Islet precursor cell (in vitro differentiated cells): ENCODE measurements around the gene PDCD1LG2.
"Not testable (repeated sequence)": the region's sequence is repeated elsewhere in the genome, so short reads cannot be mapped to it uniquely, and the experiment has no call there.

Experiments
- DNase-seq: peaks from one replicate; pipeline ENCODE4 v3.0.0-alpha.2; 2018

The PDCD1LG2 gene

GRCh38 chr9:5494765-5495164, 15.6 kb upstream of the PDCD1LG2 start:
- not testable (repeated sequence) for DNase-seq

DNA sequence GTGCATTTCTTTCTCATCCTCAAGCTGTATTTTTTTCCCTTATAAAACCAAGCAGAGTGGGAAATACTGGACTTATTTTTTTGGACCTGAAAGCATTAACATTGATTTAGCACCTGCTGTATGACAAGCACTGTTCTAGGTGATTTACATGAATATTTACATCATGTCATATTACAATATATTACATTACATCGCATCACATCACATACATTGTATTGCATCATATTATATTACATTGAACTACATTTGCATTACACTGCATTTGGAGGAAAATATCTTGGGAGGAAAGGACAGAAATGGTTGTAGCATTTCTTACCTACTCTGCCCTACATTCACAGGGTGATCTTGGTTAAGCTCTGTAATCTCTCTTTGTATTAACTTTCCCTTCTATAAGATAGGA, 11.2 kb upstream of the PDCD1LG2 start:
- DNase-seq: no peak

DNA sequence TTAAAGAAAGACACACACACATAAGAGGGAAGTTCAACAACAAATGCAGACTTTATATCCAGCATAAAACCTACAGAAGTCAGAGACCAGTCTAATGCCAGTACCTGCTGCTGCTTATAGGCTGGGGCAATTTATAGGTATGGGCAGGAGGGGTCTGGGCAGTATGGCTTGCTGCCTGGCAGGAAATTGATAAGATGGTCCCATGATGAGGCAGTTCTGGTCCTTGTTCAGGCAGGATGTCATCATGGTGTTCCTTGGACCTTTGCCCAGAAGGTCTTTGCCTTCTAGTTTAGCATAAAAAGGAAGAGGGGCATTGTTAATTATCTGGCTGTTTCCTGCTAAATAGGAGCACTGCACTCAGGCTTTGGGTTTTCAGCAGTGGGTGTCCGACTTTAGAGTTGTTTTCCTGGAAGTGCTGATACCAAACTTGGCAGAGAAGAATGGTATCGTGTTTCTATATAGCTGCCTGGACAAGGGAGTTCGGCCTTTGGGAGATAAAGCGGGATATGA, 10.4 kb upstream of the PDCD1LG2 start:
- no peak for DNase-seq

- no peak for DNase-seq
Observed at GRCh38 chr9:5500441-5501235, 9.7 kb upstream of the PDCD1LG2 start.

DNA sequence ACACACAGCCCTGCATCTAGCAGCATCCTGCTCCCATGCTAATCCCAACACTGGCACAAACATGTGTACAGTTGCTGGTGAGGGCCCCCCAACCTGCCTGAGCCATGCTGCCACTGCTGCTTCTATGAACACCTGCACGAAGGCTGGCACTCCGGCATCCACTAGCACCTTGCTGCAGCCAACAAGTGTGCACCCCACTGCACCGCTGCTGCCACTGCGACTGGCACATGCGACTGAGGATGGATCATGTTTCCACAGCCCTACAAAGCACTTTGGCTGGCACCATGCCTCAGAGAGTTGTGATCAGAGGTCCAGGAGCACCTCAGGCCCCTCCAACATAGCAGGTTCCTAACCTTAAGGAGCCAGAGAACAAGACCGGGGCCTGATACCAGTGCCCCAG, 7.8 kb upstream of the PDCD1LG2 start:
- no peak for DNase-seq

DNA sequence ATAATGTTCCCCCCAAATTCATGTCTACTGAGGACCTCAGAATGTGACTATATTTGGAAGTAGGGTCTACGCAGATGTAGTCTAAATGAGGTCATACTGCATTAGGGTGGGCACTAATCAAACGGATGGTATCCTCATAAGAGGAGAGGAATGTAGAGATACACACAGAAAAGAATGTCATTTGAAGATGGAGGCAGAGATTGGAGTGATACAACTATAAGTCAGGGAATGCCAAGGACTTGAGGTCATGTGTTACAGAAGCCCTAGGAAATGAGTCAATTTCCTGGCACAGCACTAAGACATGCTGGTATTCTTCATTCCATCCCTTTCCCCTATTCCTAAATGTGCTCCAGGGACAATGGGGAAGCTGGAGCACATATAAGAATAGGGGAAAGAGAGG, 758 bp upstream of the PDCD1LG2 start:
- no peak for DNase-seq

DNA sequence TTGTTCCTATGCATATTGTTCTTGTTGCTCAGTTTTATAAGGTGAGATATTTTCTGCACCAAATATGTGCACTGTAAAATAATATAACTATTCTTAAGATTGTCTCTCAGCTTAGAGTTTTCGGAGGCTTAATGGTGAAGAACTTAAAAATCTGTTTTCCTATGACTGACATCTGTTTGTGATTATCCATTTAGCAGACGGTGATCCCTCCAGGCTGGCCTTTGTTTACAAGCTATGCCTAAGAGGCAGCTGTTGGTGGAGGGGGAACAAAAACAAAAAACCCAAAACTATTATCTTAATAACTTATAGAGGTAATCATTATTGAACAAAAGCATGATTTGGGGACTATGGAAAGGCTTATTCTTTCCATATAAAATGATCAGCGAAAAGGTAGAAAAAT, 658 bp downstream of the PDCD1LG2 start:
- no peak for DNase-seq

GRCh38 chr9:5511476-5511875, 1.1 kb downstream of the PDCD1LG2 start:
- DNase-seq: no peak

GRCh38 chr9:5511935-5512580, 1.7 kb downstream of the PDCD1LG2 start:
- DNase-seq: no peak

GRCh38 chr9:5512658-5513452, 2.5 kb downstream of the PDCD1LG2 start:
- DNase-seq: no peak

DNA sequence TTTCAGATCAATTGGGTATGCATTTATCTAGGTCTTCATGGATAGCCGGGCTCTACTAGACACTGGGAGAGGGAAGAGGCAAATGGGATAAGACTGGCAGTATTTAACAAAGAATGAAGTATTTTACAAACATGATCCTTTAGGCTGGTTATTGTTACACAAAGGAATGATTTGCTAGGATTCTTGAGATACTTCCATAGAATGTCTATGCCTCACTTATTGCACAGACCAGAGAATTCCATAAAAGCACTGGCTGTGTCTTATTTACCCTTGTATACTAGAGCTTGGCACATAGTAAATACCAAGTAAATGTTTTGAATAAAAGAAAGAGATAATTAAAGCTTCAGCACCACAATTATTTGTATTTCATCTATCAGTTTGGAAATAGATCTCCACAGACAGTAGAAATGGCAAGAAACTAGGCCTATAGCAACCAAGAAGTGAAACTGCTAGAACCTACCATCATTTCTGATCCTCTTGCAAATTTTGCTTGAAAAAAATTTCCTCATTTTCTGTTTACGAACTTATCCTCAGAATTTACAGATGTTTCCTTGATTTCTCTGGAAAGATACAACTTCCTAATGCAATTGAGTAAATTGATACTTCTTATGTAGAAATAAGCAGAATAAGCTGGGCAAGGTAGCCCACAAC, 3.8 kb downstream of the PDCD1LG2 start:
- no peak for DNase-seq

- DNase-seq: no peak
Observed at GRCh38 chr9:5514617-5515260, 4.4 kb downstream of the PDCD1LG2 start.

GRCh38 chr9:5515261-5515650, 4.9 kb downstream of the PDCD1LG2 start:
- DNase-seq: no peak

DNA sequence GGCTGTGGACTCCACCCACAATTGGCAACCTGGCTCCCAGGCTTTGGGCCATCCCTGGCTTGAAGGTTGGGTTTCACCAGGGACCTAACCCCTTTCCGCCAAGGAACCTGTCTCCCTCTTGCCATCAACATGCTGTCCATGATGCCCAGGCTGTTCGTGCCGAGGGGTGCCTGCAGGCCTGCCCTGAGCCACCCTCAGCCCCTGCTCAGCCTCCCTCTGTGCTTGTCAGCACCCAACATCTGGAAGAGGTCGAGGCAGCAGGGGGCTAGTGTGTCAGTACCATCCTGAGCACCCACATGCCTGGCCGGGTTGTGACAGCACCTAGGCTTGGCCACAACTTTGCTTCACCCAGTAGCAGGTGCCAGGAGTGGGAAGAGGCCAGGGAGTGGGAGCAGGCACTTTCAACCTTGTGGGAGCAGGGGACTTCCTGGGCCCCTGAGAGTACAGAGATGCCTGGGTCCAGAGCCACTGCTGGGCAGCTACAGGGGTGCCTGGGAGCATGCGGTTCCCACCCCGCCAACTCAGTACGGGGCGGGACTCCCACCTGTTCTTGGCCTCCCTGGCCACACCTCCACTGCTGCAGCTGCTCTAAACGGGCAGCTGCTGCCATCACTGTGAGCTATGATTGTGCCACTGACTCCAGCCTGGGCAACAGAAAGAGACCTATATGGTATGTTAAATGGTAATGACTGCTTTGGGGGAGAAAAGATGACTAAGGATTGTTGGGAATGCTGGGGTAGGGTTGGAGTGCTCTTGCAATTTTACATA, 6.3 kb downstream of the PDCD1LG2 start:
- DNase-seq: no peak

DNA sequence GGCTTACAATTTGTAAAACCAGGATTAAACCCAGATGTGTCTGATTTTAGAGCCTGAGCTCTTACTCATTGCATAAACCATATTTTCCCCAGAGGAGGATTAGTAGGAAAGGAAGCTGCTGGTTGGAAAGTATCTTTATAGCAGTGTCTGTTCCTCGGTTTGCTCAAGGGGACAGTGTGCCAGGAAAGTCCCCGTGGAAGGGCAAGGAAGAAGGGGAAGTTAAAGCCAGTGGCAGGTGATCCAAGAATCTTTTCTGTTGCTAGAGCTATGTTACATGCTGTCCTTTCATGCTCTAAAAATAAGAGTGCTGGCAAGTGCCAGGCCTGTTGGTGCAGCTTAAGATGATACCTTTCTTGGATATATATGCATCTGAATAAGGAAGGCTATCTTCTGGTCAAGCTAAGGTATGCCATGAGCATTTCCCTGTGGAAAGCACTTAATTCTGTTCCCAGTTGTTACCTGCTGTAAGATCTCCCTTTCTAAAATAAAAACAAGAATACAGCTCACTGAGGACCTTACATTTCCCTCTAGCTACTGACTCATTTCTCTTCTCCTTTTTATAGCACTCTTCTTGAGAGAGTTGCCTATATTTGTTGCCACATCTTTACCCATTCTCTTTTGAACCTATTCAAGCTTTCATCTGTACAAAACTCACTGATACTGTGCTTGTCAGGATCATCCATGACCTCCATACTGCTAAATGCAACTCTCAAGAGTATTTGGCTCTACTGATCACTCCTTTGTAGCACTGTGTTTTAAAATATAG, 8.0 kb downstream of the PDCD1LG2 start:
- no peak for DNase-seq

- DNase-seq: no peak
Observed at GRCh38 chr9:5518937-5519319, 8.6 kb downstream of the PDCD1LG2 start.

DNA sequence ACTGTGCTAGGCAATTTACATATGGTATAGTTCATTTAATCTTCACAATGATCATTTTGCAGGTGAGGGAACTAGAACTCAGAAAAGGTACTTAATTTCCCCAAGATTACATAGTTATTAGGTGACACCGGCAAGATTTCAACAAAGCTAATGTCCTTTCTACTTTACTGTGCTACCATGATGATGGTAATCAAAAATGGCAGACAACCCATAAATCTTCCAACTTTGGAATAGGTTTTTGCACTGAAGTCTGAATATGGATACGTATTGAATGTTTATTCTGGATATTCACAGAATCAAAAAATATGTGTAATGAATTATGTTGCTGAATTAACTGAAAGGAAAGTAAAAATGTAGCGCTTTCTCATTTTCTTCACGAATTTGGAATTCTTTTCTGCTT, 13.8 kb downstream of the PDCD1LG2 start:
- no peak for DNase-seq

- no peak for DNase-seq
Observed at GRCh38 chr9:5529683-5530221, 19.4 kb downstream of the PDCD1LG2 start.

DNA sequence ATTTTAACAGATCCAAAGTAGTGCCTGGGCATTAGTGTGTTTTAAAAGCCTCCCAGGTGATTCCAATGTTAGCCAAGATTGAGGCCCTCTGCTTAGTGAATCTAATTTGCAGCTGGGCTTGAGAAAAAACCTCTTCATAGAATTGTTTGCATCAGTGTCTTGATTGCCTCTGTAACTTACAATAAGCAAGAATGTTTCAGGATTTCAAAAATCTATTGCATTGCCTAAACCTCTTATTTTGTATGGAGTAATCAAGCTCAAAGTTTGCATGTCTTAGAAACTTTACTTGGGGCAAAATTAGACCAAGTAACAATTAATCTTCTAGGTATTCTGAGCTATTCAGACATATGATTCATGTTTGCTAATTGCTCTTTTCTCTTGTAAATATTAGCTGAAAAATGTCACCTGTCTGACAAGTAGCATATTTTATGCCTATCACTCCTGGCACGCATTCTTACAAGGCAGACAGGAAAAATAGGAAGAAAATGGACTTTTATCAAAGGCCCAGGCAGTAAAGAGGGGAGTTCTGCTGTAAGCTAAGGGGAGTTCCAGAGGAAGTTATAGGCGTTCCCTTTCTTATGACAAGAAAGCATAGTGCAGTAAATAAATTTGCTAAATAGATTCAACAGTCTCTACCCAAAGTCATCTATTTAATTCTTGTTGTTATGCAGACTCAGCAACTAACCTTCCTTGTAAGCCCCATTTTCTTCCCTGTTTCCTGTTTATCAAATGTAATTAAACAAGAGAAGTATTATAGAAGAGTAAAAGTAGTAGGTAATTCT, 21.0 kb downstream of the PDCD1LG2 start:
- DNase-seq: no peak

DNA sequence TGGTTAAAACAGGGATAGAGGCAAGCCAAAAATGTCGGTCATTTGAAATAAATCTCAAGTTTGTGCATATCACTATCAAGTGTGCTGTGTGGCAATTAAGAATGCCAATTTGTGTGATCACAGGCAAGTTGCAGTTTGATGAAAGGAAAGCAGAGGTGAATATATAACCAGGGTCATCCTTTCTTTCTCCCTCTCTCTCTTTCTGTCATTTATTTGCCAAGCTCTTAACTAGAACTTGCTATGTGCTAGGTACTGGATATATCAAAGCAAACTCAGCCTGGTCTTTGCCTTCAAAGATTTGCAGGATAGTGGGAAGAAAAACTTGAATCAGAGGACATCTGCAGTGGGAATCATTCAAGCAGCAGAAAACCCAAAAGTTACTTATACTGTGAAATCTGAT, 22.0 kb downstream of the PDCD1LG2 start:
- DNase-seq: no peak
